AG09309 (cell line): ENCODE results near the gene GRID2.

Source experiments
- DNase-seq: peaks from one replicate; pipeline ENCODE4 v3.0.0-alpha.2; 2010; ENCODE audit warnings: low read depth
- H3K4me3 ChIP-seq: 2 replicates; pipeline ENCODE4 v1.5.1; 2011; ENCODE audit warnings: mild to moderate bottlenecking, low read depth, low read length, moderate library complexity; ENCODE audit not compliant: control insufficient read depth
- CTCF ChIP-seq: IDR thresholded peaks from 2 replicates; pipeline ENCODE4 v1.5.1; 2011; ENCODE audit warnings: mild to moderate bottlenecking, low read depth, low read length, inconsistent platforms; ENCODE audit not compliant: insufficient read depth, control insufficient read depth; ENCODE audit errors: missing control alignments

GRID2 gene

GRCh38 chr4:93394545-93395081, 1090.8 kb downstream of the GRID2 start:
- TF ChIP-seq CTCF: no peak
- no peak overlapping the region for H3K4me3 ChIP-seq
- no peak for DNase-seq

- no peak for TF ChIP-seq CTCF
- H3K4me3 ChIP-seq: no peak overlapping the region
- DNase-seq: no peak
Observed at GRCh38 chr4:93396272-93396671, 1092.5 kb downstream of the GRID2 start.

GRCh38 chr4:93403571-93403970, 1099.8 kb downstream of the GRID2 start:
- TF ChIP-seq CTCF: no peak
- no peak overlapping the region for H3K4me3 ChIP-seq
- DNase-seq: no peak

GRCh38 chr4:93407493-93408275, 1103.9 kb downstream of the GRID2 start:
- H3K4me3 ChIP-seq: no peak overlapping the region
- DNase-seq: no peak
- no peak for TF ChIP-seq CTCF

- no peak for TF ChIP-seq CTCF
- H3K4me3 ChIP-seq: no peak overlapping the region
- no peak for DNase-seq
Observed at GRCh38 chr4:93409035-93409434, 1105.3 kb downstream of the GRID2 start.

GRCh38 chr4:93414041-93414550, 1110.3 kb downstream of the GRID2 start:
- no peak overlapping the region for H3K4me3 ChIP-seq
- TF ChIP-seq CTCF: no peak
- no peak for DNase-seq
